Astrocyte (in vitro differentiated cells and primary cell): Measurements from ENCODE around the gene ERH.

Experiments used
- CTCF ChIP-seq: IDR thresholded peaks from 2 replicates; pipeline ENCODE4 v1.5.1; 2011; ENCODE audit warnings: low read depth, mild to moderate bottlenecking, inconsistent platforms, low read length, moderate library complexity; ENCODE audit not compliant: insufficient read depth
- EZH2 ChIP-seq: IDR thresholded peaks from 2 replicates; pipeline ENCODE4 v1.6.1; 2012; ENCODE audit warnings: mild to moderate bottlenecking, low read length, inconsistent platforms; ENCODE audit not compliant: insufficient read depth

GRCh38 chr14:69378274-69378673, 19.8 kb downstream of the ERH start:
- no peak for TF ChIP-seq CTCF
- no peak for TF ChIP-seq EZH2
